Astrocyte (in vitro differentiated cells and primary cell): ENCODE data around the gene DCLK1.

ENCODE experiments used
- CTCF ChIP-seq: IDR thresholded peaks from 2 replicates; pipeline ENCODE4 v1.5.1; 2011; ENCODE audit warnings: low read depth, mild to moderate bottlenecking, inconsistent platforms, low read length, moderate library complexity; ENCODE audit not compliant: insufficient read depth
- EZH2 ChIP-seq: IDR thresholded peaks from 2 replicates; pipeline ENCODE4 v1.6.1; 2012; ENCODE audit warnings: mild to moderate bottlenecking, low read length, inconsistent platforms; ENCODE audit not compliant: insufficient read depth

GRCh38 chr13:35833608-35834275, 297.4 kb downstream of the DCLK1 start:
- no peak for TF ChIP-seq CTCF
- TF ChIP-seq EZH2, result no peak
